PFSK-1 (cell line): ENCODE measurements around the gene TIMM10.

Experiments
- FOXP2 ChIP-seq: optimal IDR thresholded peaks from 2 replicates; pipeline ENCODE3; 2011; ENCODE audit warnings: borderline replicate concordance, control low read depth, inconsistent platforms; ENCODE audit not compliant: insufficient read depth; ENCODE audit errors: extremely low read length, extremely low read depth
- POLR2AphosphoS5 ChIP-seq: IDR thresholded peaks from 2 replicates; pipeline ENCODE4 v1.6.1; 2012; ENCODE audit warnings: low read depth, mild to moderate bottlenecking, control low read depth, low read length, moderate library complexity
- SIN3A ChIP-seq: IDR thresholded peaks from 2 replicates; pipeline ENCODE4 v1.6.1; 2012; ENCODE audit warnings: mild to moderate bottlenecking, low read length, moderate library complexity, borderline replicate concordance; ENCODE audit not compliant: insufficient read depth
- TAF1 ChIP-seq: IDR thresholded peaks from 2 replicates; pipeline ENCODE4 v1.6.1; 2012; ENCODE audit warnings: low read length, control low read depth, borderline replicate concordance; ENCODE audit not compliant: insufficient read depth
- TF ChIP-seq, protein P1 (sequence below), 2 experiments: IDR thresholded peaks; 2 replicates each; pipeline versions ENCODE4 v1.6.1 to v1.8.0; 2011 to 2012; ENCODE audit warnings: low read depth in 2 of 2, low read length in 2 of 2, control low read depth in 1 of 2, inconsistent platforms in 1 of 2, mild to moderate bottlenecking in 1 of 2, moderate library complexity in 1 of 2; ENCODE audit not compliant: insufficient read depth in 1 of 2

DNA sequence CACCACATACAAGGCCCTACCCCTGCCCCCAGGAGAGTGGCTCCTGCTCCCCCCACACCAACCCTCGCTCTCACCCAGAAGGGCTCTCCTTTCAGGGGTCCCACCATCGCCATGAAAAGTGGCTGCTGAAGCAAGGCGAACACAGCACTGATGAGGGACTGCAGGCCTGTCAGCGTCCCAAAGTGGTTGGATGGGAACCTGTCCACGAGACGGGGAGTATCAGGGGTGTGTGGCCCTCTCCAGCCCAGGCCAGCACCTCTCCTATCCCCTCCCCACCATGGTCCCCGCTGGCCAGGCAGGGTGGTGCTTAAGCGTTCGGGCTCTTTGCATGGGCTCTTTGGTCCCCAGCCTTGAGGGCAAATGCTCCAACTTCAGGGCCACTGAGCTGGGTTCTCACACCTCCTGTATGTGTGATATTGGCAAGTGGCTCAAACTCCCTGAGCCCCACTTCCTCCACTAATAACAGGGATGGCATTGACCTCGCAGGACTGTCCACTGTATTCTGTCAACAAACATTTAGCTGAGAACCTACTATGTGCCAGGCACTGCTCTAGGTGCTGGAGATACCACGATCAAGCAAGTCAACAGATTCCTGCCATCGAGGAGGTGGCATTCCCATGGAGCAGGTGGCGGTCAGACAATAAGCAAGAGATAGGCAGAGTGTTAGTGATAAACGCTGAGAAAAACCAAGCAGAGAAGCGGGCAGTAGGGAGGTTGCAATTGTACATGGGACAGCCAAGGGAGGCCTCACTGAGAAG, 43.4 kb downstream of the TIMM10 start:
- TF ChIP-seq POLR2AphosphoS5: no peak
- TF ChIP-seq TAF1: no peak
- TF ChIP-seq, protein P1, sequence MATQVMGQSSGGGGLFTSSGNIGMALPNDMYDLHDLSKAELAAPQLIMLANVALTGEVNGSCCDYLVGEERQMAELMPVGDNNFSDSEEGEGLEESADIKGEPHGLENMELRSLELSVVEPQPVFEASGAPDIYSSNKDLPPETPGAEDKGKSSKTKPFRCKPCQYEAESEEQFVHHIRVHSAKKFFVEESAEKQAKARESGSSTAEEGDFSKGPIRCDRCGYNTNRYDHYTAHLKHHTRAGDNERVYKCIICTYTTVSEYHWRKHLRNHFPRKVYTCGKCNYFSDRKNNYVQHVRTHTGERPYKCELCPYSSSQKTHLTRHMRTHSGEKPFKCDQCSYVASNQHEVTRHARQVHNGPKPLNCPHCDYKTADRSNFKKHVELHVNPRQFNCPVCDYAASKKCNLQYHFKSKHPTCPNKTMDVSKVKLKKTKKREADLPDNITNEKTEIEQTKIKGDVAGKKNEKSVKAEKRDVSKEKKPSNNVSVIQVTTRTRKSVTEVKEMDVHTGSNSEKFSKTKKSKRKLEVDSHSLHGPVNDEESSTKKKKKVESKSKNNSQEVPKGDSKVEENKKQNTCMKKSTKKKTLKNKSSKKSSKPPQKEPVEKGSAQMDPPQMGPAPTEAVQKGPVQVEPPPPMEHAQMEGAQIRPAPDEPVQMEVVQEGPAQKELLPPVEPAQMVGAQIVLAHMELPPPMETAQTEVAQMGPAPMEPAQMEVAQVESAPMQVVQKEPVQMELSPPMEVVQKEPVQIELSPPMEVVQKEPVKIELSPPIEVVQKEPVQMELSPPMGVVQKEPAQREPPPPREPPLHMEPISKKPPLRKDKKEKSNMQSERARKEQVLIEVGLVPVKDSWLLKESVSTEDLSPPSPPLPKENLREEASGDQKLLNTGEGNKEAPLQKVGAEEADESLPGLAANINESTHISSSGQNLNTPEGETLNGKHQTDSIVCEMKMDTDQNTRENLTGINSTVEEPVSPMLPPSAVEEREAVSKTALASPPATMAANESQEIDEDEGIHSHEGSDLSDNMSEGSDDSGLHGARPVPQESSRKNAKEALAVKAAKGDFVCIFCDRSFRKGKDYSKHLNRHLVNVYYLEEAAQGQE (IDR thresholded peaks at IDR 0.05; ENCODE audit: insufficient read depth in 1 of 2, low read depth in 2 of 2, low read length in 2 of 2): no peak
- no peak for TF ChIP-seq SIN3A
- no peak for TF ChIP-seq FOXP2
